Urinary bladder (tissue), 4 donors: ENCODE data around the gene CARD6. TPM values are rescaled to one million over a fixed set of nuclear protein-coding genes. Genes with fewer than 3 reads are reported as not detected.
A peak's percentile ranks its signal among the peaks of the same experiment; 100 is the strongest.
"Not testable (repeated sequence)": the region's sequence is repeated elsewhere in the genome, so short reads cannot be mapped to it uniquely, and the experiment has no call there.

Experiments used
- DNase-seq: peaks from one replicate; pipeline ENCODE4 v3.0.0-alpha.2; 2015; ENCODE audit errors: extremely low spot score
- H3K27ac ChIP-seq: one replicate; pipeline ENCODE4 v1.5.1; 2013; ENCODE audit warnings: low read depth, mild to moderate bottlenecking, moderate library complexity
- H3K36me3 ChIP-seq: one replicate; pipeline ENCODE4 v1.6.1; 2013; ENCODE audit warnings: mild to moderate bottlenecking, moderate library complexity; ENCODE audit not compliant: insufficient read depth
- H3K4me1 ChIP-seq: one replicate; pipeline ENCODE4 v1.6.1; 2013; ENCODE audit warnings: mild to moderate bottlenecking, moderate library complexity; ENCODE audit not compliant: insufficient read depth
- H3K4me3 ChIP-seq: one replicate; pipeline ENCODE4 v1.5.1; 2013; ENCODE audit warnings: low read depth, low read length
- WGBS: extraction: QIAGEN DNeasy Blood & Tissue Kit; methylation state at CpG from one replicate; pipeline ENCODE4 v1.1.7; 2013; 5-methylcytosine and 5-hydroxymethylcytosine counted together
- polyA plus RNA-seq: library from polyadenylated mRNA; stranded (reverse); fragments of 200-250 nt; gene quantifications from one replicate; pipeline ENCODE4 v1.2.3, GENCODE V29; 2013
- total RNA-seq: library from RNA; depleted of rRNA; stranded (reverse); fragments of >200 nt; gene quantifications from one replicate; pipeline ENCODE4 v1.2.3, GENCODE V29; 2014
- donor health status: healthy with polysubstance abuse.
- donor health status: healthy.

CARD6 gene
- total and polyA plus RNA-seq, 2 donors = 5.9 to 6.0 TPM

GRCh38 chr5:40813698-40814281 is 27.4 kb upstream of the CARD6 start:
- no peak overlapping the region for H3K27ac ChIP-seq
- DNase-seq = no peak
- 79% methylated on average over 2 of the region's 2 CpGs for WGBS

GRCh38 chr5:40823459-40823858 is 17.7 kb upstream of the CARD6 start:
- DNase-seq = no peak
- Histone ChIP-seq H3K4me3 (no peak overlapping the region), H3K36me3 (peaks cover 4% of the 10 kb centered on the region), H3K27ac (no peak overlapping the region), H3K4me1 (no peaks in the 10 kb centered on the region)
- WGBS = 48% methylated on average over 1 of the region's 1 CpG

More at GRCh38 chr5:40813698-40814281, 27.4 kb upstream of the CARD6 start:
- H3K36me3 ChIP-seq = no peaks in the 10 kb centered on the region
- H3K4me1 ChIP-seq = no peaks in the 10 kb centered on the region
- no peak overlapping the region for H3K4me3 ChIP-seq

GRCh38 chr5:40825461-40826043 is 15.6 kb upstream of the CARD6 start:
- 92% methylated on average over 11 of the region's 11 CpGs for WGBS
- not testable (repeated sequence) for H3K4me1 ChIP-seq, H3K27ac ChIP-seq, H3K36me3 ChIP-seq, DNase-seq, H3K4me3 ChIP-seq

GRCh38 chr5:40826489-40827187 is 14.5 kb upstream of the CARD6 start:
- no peak for DNase-seq
- WGBS = 89% methylated on average over 5 of the region's 5 CpGs
- Histone ChIP-seq H3K36me3 (peaks cover 10% of the 10 kb centered on the region), H3K27ac (no peak overlapping the region), H3K4me1 (no peaks in the 10 kb centered on the region), H3K4me3 (no peak overlapping the region)

GRCh38 chr5:40827188-40827977 is 13.8 kb upstream of the CARD6 start:
- 87% methylated on average over 14 of the region's 14 CpGs for WGBS
- no peak overlapping the region for H3K27ac ChIP-seq

GRCh38 chr5:40828021-40828631 is 13.0 kb upstream of the CARD6 start:
- peaks cover 14% of the 10 kb centered on the region for H3K36me3 ChIP-seq
- H3K4me3 ChIP-seq = no peak overlapping the region
- H3K4me1 ChIP-seq = no peaks in the 10 kb centered on the region
- WGBS = 87% methylated on average over 3 of the region's 3 CpGs
- H3K27ac ChIP-seq = no peak overlapping the region
- no peak for DNase-seq

More at GRCh38 chr5:40827188-40827977, 13.8 kb upstream of the CARD6 start:
- H3K36me3 ChIP-seq = peaks cover 14% of the 10 kb centered on the region
- no peaks in the 10 kb centered on the region for H3K4me1 ChIP-seq
- H3K4me3 ChIP-seq = no peak overlapping the region
- no peak for DNase-seq

GRCh38 chr5:40828690-40829661 is 12.2 kb upstream of the CARD6 start:
- no peak overlapping the region for H3K4me3 ChIP-seq
- no peak for DNase-seq
- H3K4me1 ChIP-seq = no peaks in the 10 kb centered on the region
- no peak overlapping the region for H3K27ac ChIP-seq
- WGBS = 95% methylated on average over 3 of the region's 3 CpGs
- H3K36me3 ChIP-seq = peaks cover 14% of the 10 kb centered on the region

- no peak for DNase-seq
- H3K4me3 ChIP-seq = no peak overlapping the region
- H3K36me3 ChIP-seq = peaks cover 14% of the 10 kb centered on the region
- no peak overlapping the region for H3K27ac ChIP-seq
- 95% methylated on average over 13 of the region's 13 CpGs for WGBS
- H3K4me1 ChIP-seq = no peaks in the 10 kb centered on the region
Observed at GRCh38 chr5:40829748-40830533, 11.2 kb upstream of the CARD6 start.

GRCh38 chr5:40831346-40832210 is 9.6 kb upstream of the CARD6 start:
- peaks cover 14% of the 10 kb centered on the region for H3K36me3 ChIP-seq
- no peak overlapping the region for H3K4me3 ChIP-seq
- H3K27ac ChIP-seq = no peak overlapping the region
- DNase-seq = no peak
- 76% methylated on average over 4 of the region's 4 CpGs for WGBS
- no peaks in the 10 kb centered on the region for H3K4me1 ChIP-seq

GRCh38 chr5:40832345-40832744 is 8.8 kb upstream of the CARD6 start:
- no peaks in the 10 kb centered on the region for H3K4me1 ChIP-seq
- H3K27ac ChIP-seq = no peak overlapping the region
- DNase-seq = no peak
- no peak overlapping the region for H3K4me3 ChIP-seq
- peaks cover 12% of the 10 kb centered on the region for H3K36me3 ChIP-seq
- WGBS = 85% methylated on average over 4 of the region's 4 CpGs

GRCh38 chr5:40833712-40834229 is 7.4 kb upstream of the CARD6 start:
- peaks cover 10% of the 10 kb centered on the region for H3K36me3 ChIP-seq
- DNase-seq = no peak
- peak overlapping the region; percentile 50 for H3K4me3 ChIP-seq
- no peaks in the 10 kb centered on the region for H3K4me1 ChIP-seq
- peak overlapping the region; percentile 3 for H3K27ac ChIP-seq
- 45% methylated on average over 13 of the region's 13 CpGs for WGBS
